Fibroblast of lung (primary cell): ENCODE results near the gene MEGF9. TPM values are rescaled to one million over a fixed set of nuclear protein-coding genes. Genes with fewer than 3 reads are reported as not detected.

ENCODE experiments used
- DNase-seq, 2 donors: peaks; one replicate each; pipeline versions ENCODE4 v3.0.0 to v3.0.0-alpha.2; 2010; ENCODE audit warnings: low read depth in 2 of 2
- H2AFZ ChIP-seq: 2 replicates; pipeline ENCODE4 v1.5.1; 2012; ENCODE audit warnings: low read length, control low read depth, inconsistent platforms
- H3K27ac ChIP-seq: 2 replicates; pipeline ENCODE4 v1.5.1; 2011; ENCODE audit warnings: low read length, control low read depth; ENCODE audit not compliant: insufficient read depth
- H3K27me3 ChIP-seq: 2 replicates; pipeline ENCODE4 v1.5.1; 2011; ENCODE audit warnings: mild to moderate bottlenecking, low read length; ENCODE audit not compliant: control insufficient read depth, insufficient read depth
- H3K36me3 ChIP-seq: 2 replicates; pipeline ENCODE4 v1.5.1; 2011; ENCODE audit warnings: low read length; ENCODE audit not compliant: control insufficient read depth, insufficient read depth
- H3K4me1 ChIP-seq: 2 replicates; pipeline ENCODE4 v1.5.1; 2011; ENCODE audit warnings: low read length; ENCODE audit not compliant: control insufficient read depth, insufficient read depth; ENCODE audit errors: extremely low read depth
- H3K4me2 ChIP-seq: 2 replicates; pipeline ENCODE4 v1.5.1; 2011; ENCODE audit warnings: low read length, control low read depth; ENCODE audit not compliant: insufficient read depth; ENCODE audit errors: extremely low read depth
- H3K4me3 ChIP-seq, 4 experiments: fragments of 200-600 bp in 1 of 4; sonication (generic) in 1 of 4; replicated peaks in 1 of 4; 2 replicates each; pipeline ENCODE4 v1.5.1; 2011 to 2016; ENCODE audit warnings: low read length in 4 of 4, low read depth in 3 of 4, mild to moderate bottlenecking in 3 of 4, control low read depth in 2 of 4, inconsistent platforms in 1 of 4, mixed read lengths in 1 of 4; ENCODE audit not compliant: insufficient read depth in 1 of 4; ENCODE audit errors: control extremely low read depth in 1 of 4
- H3K79me2 ChIP-seq: 2 replicates; pipeline ENCODE4 v1.5.1; 2012; ENCODE audit warnings: mild to moderate bottlenecking, low read length, inconsistent platforms; ENCODE audit not compliant: control insufficient read depth, insufficient read depth
- H3K9ac ChIP-seq: 2 replicates; pipeline ENCODE4 v1.5.1; 2011; ENCODE audit warnings: mild to moderate bottlenecking, low read length, control low read depth; ENCODE audit not compliant: insufficient read depth
- H3K9me3 ChIP-seq: 2 replicates; pipeline ENCODE4 v1.5.1; 2012; ENCODE audit warnings: low read depth, low read length; ENCODE audit not compliant: control insufficient read depth, insufficient read depth
- H4K20me1 ChIP-seq: 2 replicates; pipeline ENCODE4 v1.5.1; 2011; ENCODE audit warnings: low read length; ENCODE audit not compliant: control insufficient read depth, insufficient read depth; ENCODE audit errors: extremely low read depth
- EZH2 ChIP-seq: IDR thresholded peaks from 2 replicates; pipeline ENCODE4 v1.5.1; 2012; ENCODE audit warnings: low read length, control low read depth, mild to moderate bottlenecking; ENCODE audit errors: missing control alignments
- polyA plus RNA-seq, 2 donors: library from polyadenylated mRNA; depleted of rRNA in 1 of 2; stranded (reverse) in 1 of 2; unstranded in 1 of 2; fragments of >200 nt; gene quantifications; 2 replicates each; pipeline ENCODE4 v1.2.1, GENCODE V29; 2011 to 2012; ENCODE audit warnings: missing spikeins in 1 of 2
- total RNA-seq: library from RNA; depleted of rRNA; stranded (reverse); fragments of >200 nt; gene quantifications from 2 replicates; pipeline ENCODE4 v1.2.1, GENCODE V29; 2014
- TF ChIP-seq, protein P1 (sequence below), 2 donors: IDR thresholded peaks in 1 of 2; conservative IDR thresholded peaks in 1 of 2; 1 replicate in 1 of 2; 2 replicates in 1 of 2; pipeline ENCODE4 v1.5.1; 2011 to 2012; ENCODE audit warnings: low read length in 2 of 2, control low read depth in 1 of 2, inconsistent platforms in 1 of 2, low read depth in 1 of 2, mild to moderate bottlenecking in 1 of 2

The MEGF9 gene
- total and polyA plus RNA-seq, 2 donors (not counting 1 experiment from before 2014, with no cell fraction given): 15.8 to 24.9 TPM

DNA sequence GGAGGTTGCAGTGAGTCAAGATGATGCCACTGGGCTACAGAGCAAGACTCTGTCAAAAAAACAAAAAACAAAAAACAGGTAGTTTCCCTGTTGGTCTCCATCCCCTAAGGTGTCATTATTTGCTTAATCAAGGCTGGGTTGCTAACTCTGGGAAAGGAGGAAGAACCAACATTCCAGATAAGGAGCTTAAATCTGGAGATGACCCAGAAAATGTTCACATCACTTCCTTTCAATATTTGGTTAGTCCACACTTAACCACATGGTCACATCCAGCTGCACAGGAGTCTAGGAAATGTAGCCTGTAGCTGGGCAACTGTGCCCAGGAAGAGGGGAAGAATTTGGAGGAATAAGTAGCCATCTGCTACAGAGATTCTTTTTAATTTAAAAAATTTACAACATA lies 25.9 kb upstream of the MEGF9 start:
- H3K4me1 ChIP-seq: peaks cover 3% of the 10 kb centered on the region
- no peak overlapping the region for H3K4me3 ChIP-seq
- no peaks in the 10 kb centered on the region for H3K9me3 ChIP-seq
- TF ChIP-seq, protein P1, sequence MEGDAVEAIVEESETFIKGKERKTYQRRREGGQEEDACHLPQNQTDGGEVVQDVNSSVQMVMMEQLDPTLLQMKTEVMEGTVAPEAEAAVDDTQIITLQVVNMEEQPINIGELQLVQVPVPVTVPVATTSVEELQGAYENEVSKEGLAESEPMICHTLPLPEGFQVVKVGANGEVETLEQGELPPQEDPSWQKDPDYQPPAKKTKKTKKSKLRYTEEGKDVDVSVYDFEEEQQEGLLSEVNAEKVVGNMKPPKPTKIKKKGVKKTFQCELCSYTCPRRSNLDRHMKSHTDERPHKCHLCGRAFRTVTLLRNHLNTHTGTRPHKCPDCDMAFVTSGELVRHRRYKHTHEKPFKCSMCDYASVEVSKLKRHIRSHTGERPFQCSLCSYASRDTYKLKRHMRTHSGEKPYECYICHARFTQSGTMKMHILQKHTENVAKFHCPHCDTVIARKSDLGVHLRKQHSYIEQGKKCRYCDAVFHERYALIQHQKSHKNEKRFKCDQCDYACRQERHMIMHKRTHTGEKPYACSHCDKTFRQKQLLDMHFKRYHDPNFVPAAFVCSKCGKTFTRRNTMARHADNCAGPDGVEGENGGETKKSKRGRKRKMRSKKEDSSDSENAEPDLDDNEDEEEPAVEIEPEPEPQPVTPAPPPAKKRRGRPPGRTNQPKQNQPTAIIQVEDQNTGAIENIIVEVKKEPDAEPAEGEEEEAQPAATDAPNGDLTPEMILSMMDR (conservative IDR thresholded peaks at IDR 0.05 in 1 of 2, IDR thresholded peaks at IDR 0.05 in 1 of 2; ENCODE audit: low read depth in 1 of 2, low read length in 2 of 2): no peak
- DNase-seq: peak in 1 of 2 donors; percentile 31
- no peaks in the 10 kb centered on the region for H3K79me2 ChIP-seq
- no peaks in the 10 kb centered on the region for H3K36me3 ChIP-seq
- no peak overlapping the region for H2AFZ ChIP-seq
- no peak overlapping the region for H3K27ac ChIP-seq
- H3K9ac ChIP-seq: no peak overlapping the region
- no peaks in the 10 kb centered on the region for H3K27me3 ChIP-seq
- no peak overlapping the region for H3K4me2 ChIP-seq
- H4K20me1 ChIP-seq: no peaks in the 10 kb centered on the region

DNA sequence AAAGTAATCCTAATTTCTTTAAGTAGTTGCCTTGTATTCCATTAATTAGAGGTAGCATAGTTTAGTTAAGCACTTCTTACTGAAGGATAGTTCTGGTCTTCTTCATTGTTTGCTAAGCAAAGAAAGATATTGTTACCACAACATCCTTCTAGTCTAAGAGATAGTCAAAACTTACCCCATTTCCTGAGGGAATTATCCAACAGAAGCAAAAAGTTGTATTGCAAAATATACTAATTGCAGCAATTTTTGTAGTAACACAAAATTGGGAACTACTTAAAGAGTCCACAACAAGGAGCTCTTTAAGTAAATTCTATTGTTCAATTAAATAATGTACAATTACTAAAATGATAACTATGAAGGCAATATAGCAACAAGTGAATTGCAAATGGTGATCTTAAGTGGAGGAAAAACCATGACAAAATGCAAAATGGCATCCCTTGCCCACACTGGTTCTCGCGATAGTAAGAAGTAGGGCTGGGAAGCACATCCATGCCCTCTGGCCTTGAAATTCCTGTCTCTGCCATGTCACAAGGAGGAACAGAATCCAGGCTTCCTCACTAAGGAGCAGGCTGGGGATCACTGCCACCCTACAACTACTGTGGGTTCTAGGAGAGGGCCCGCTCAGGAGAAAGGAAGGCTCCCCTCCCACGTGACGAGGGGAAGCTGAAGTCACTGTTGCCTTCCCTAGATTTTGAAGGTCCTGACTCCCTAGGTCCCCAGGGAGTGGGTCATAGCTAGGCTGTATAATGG lies 23.3 kb upstream of the MEGF9 start:
- no peaks in the 10 kb centered on the region for H4K20me1 ChIP-seq
- no peaks in the 10 kb centered on the region for H3K9me3 ChIP-seq
- H3K9ac ChIP-seq: no peak overlapping the region
- H3K4me2 ChIP-seq: no peak overlapping the region
- H3K79me2 ChIP-seq: no peaks in the 10 kb centered on the region
- no peaks in the 10 kb centered on the region for H3K36me3 ChIP-seq
- H2AFZ ChIP-seq: no peak overlapping the region
- H3K27me3 ChIP-seq: no peaks in the 10 kb centered on the region
- no peak for DNase-seq
- H3K4me1 ChIP-seq: peaks cover 5% of the 10 kb centered on the region
- no peak overlapping the region for H3K27ac ChIP-seq
- TF ChIP-seq, protein P1 (conservative IDR thresholded peaks at IDR 0.05 in 1 of 2, IDR thresholded peaks at IDR 0.05 in 1 of 2; ENCODE audit: low read depth in 1 of 2, low read length in 2 of 2): no peak
- H3K4me3 ChIP-seq: no peak overlapping the region

DNA sequence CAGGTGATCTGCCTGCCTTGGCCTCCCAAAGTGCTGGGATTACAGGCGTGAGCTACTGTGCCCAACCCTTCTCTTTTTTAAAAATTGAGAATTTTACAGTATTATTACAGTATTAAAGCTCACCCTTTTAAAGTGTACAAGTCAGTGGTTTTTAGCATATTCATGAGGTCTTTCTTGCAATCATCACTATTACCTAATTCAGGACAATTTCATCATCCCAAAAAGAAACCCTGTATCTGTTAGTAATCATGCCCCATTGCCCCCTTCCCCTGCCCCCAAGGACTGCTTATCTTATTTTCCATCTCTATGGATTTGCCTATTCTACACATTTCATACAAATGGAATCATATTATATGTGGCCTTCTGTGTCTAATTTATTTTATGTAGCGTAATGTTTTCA lies 22.6 kb upstream of the MEGF9 start:
- Histone ChIP-seq H3K27me3 (no peaks in the 10 kb centered on the region), H4K20me1 (no peaks in the 10 kb centered on the region), H3K36me3 (no peaks in the 10 kb centered on the region), H3K9ac (no peak overlapping the region), H3K4me1 (peaks cover 5% of the 10 kb centered on the region), H3K79me2 (no peaks in the 10 kb centered on the region), H3K4me3 (no peak overlapping the region), H2AFZ (no peak overlapping the region), H3K4me2 (no peak overlapping the region), H3K27ac (no peak overlapping the region), H3K9me3 (no peaks in the 10 kb centered on the region)
- no peak for DNase-seq
- TF ChIP-seq EZH2: no peak
- TF ChIP-seq, protein P1 (conservative IDR thresholded peaks at IDR 0.05 in 1 of 2, IDR thresholded peaks at IDR 0.05 in 1 of 2; ENCODE audit: low read depth in 1 of 2, low read length in 2 of 2): no peak
